Ectodermal cell (in vitro differentiated cells): ENCODE data around the gene RASSF4.

Source experiments
- H3K27ac ChIP-seq: 2 replicates; pipeline ENCODE4 v1.7.0; 2013; ENCODE audit warnings: mild to moderate bottlenecking, low read depth, low read length; ENCODE audit not compliant: insufficient read depth, poor library complexity, severe bottlenecking
- H3K27me3 ChIP-seq: 2 replicates; pipeline ENCODE4 v1.7.0; 2013; ENCODE audit warnings: mild to moderate bottlenecking, low read length; ENCODE audit not compliant: insufficient read depth, control insufficient read depth, poor library complexity, severe bottlenecking
- H3K36me3 ChIP-seq: one replicate; pipeline ENCODE4 v1.7.0; 2013; ENCODE audit warnings: low read length; ENCODE audit not compliant: control insufficient read depth, insufficient read depth
- H3K4me1 ChIP-seq: one replicate; pipeline ENCODE4 v1.7.0; 2013; ENCODE audit warnings: low read length; ENCODE audit not compliant: control insufficient read depth, insufficient read depth
- H3K4me3 ChIP-seq: 2 replicates; pipeline ENCODE4 v1.7.0; 2013; ENCODE audit warnings: low read depth, low read length, control low read depth; ENCODE audit not compliant: insufficient read depth
- H3K9me3 ChIP-seq: 2 replicates; pipeline ENCODE4 v1.7.0; 2013; ENCODE audit warnings: mild to moderate bottlenecking, low read length, moderate library complexity; ENCODE audit not compliant: control insufficient read depth
- WGBS, 2 experiments: methylation state at CpG; one replicate each; pipeline ENCODE4 v1.1.7; 2013; ENCODE audit warnings: missing lambda C conversion rate in 2 of 2; 5-methylcytosine and 5-hydroxymethylcytosine counted together

Gene RASSF4

GRCh38 chr10:44982496-44982895 lies 22.9 kb downstream of the RASSF4 start:
- WGBS, 2 experiments: 93 to 95% methylated on average over 9 of the region's 9 CpGs
- no peak overlapping the region for H3K4me3 ChIP-seq
- H3K4me1 ChIP-seq: peaks cover 31% of the 10 kb centered on the region
- H3K27ac ChIP-seq: no peak overlapping the region
- no peaks in the 10 kb centered on the region for H3K27me3 ChIP-seq
- no peaks in the 10 kb centered on the region for H3K9me3 ChIP-seq
- H3K36me3 ChIP-seq: no peaks in the 10 kb centered on the region

GRCh38 chr10:44983066-44983894 lies 23.7 kb downstream of the RASSF4 start:
- Histone ChIP-seq H3K9me3 (no peaks in the 10 kb centered on the region), H3K4me1 (peaks cover 28% of the 10 kb centered on the region), H3K4me3 (no peak overlapping the region), H3K36me3 (no peaks in the 10 kb centered on the region), H3K27me3 (no peaks in the 10 kb centered on the region), H3K27ac (no peak overlapping the region)
- whole genome bisulfite sequencing, 2 experiments: 94 to 95% methylated on average over 13 of the region's 13 CpGs

DNA sequence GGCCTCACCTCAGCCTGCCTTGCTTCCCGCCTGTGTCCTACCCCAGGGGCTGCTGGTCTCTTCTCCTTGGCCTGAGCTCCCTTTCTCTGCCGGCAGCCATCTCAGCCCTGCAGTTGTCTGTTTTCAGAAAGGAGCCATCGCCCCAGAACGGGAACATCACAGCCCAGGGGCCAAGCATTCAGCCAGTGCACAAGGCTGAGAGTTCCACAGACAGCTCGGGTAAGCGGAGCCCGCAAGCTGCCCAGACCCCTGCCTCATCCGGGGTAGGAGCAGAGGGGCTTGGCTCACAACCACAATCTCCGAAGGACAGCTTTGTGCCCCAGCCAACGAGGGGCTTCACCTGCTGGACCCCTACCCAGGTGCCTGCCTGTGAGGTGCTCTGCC lies 24.3 kb downstream of the RASSF4 start:
- Histone ChIP-seq H3K27me3 (no peaks in the 10 kb centered on the region), H3K4me3 (no peak overlapping the region), H3K9me3 (no peaks in the 10 kb centered on the region), H3K4me1 (peaks cover 22% of the 10 kb centered on the region), H3K36me3 (no peaks in the 10 kb centered on the region), H3K27ac (no peak overlapping the region)
- 94% methylated on average over 10 of the region's 10 CpGs for WGBS, 2 experiments

GRCh38 chr10:44984671-44985101 lies 25.1 kb downstream of the RASSF4 start:
- no peak overlapping the region for H3K27ac ChIP-seq

GRCh38 chr10:44985175-44985681 lies 25.6 kb downstream of the RASSF4 start:
- Histone ChIP-seq H3K36me3 (no peaks in the 10 kb centered on the region), H3K27ac (no peak overlapping the region), H3K27me3 (no peaks in the 10 kb centered on the region), H3K9me3 (no peaks in the 10 kb centered on the region), H3K4me1 (peaks cover 15% of the 10 kb centered on the region), H3K4me3 (no peak overlapping the region)
- 88 to 89% methylated on average over 9 of the region's 9 CpGs for WGBS, 2 experiments

More at GRCh38 chr10:44984671-44985101, 25.1 kb downstream of the RASSF4 start:
- Histone ChIP-seq H3K36me3 (no peaks in the 10 kb centered on the region), H3K9me3 (no peaks in the 10 kb centered on the region), H3K27me3 (no peaks in the 10 kb centered on the region), H3K4me3 (no peak overlapping the region), H3K4me1 (peaks cover 15% of the 10 kb centered on the region)
- 95 to 96% methylated on average over 15 of the region's 15 CpGs for WGBS, 2 experiments

- Histone ChIP-seq H3K4me3 (no peak overlapping the region), H3K36me3 (no peaks in the 10 kb centered on the region)
- WGBS, 2 experiments: 90 to 97% methylated on average over 3 of the region's 3 CpGs
Observed at GRCh38 chr10:44986179-44986578, 26.6 kb downstream of the RASSF4 start.

GRCh38 chr10:44986670-44987069 lies 27.1 kb downstream of the RASSF4 start:
- H3K27me3 ChIP-seq: no peaks in the 10 kb centered on the region
- no peak overlapping the region for H3K27ac ChIP-seq
- no peaks in the 10 kb centered on the region for H3K9me3 ChIP-seq
- WGBS, 2 experiments: 62% methylated on average over 3 of the region's 3 CpGs
- H3K4me1 ChIP-seq: peaks cover 20% of the 10 kb centered on the region
- no peak overlapping the region for H3K4me3 ChIP-seq
- H3K36me3 ChIP-seq: no peaks in the 10 kb centered on the region

More at GRCh38 chr10:44986179-44986578, 26.6 kb downstream of the RASSF4 start:
- no peaks in the 10 kb centered on the region for H3K9me3 ChIP-seq
- H3K27me3 ChIP-seq: no peaks in the 10 kb centered on the region
- peaks cover 15% of the 10 kb centered on the region for H3K4me1 ChIP-seq
- no peak overlapping the region for H3K27ac ChIP-seq

DNA sequence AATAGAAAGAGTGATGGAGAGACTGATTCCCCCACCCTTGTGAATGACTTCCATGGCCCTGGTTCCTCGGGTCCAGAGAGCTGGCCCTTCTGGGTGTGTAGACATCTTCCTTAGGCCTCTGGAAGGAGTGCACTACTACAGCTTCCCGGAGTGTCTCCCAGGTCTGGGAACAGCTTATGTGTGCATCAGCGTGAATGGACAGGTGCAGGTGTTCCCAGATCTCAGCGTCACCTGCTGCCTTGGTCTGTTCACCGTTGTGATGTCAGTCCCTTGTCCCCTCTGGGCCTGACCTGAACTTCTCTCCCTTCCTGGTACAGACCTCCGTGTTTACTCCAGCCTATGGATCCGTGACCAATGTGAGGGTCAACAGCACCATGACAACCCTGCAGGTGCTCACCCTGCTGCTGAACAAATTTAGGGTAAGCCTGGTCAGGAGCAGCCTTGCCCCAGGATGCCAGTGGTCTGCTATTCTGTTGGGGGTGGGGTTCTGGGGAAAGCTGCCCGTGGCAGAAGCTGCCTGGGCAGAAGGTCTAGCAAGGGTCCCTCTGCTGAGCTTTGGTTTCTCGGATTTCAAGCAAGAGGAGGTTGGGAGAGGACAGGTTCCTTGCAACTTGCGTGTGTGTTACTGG lies 29.5 kb downstream of the RASSF4 start:
- no peaks in the 10 kb centered on the region for H3K9me3 ChIP-seq
- no peak overlapping the region for H3K4me3 ChIP-seq
- no peaks in the 10 kb centered on the region for H3K27me3 ChIP-seq
- H3K27ac ChIP-seq: no peak overlapping the region
- peaks cover 22% of the 10 kb centered on the region for H3K4me1 ChIP-seq
- no peaks in the 10 kb centered on the region for H3K36me3 ChIP-seq
- WGBS, 2 experiments: 90 to 92% methylated on average over 10 of the region's 10 CpGs

DNA sequence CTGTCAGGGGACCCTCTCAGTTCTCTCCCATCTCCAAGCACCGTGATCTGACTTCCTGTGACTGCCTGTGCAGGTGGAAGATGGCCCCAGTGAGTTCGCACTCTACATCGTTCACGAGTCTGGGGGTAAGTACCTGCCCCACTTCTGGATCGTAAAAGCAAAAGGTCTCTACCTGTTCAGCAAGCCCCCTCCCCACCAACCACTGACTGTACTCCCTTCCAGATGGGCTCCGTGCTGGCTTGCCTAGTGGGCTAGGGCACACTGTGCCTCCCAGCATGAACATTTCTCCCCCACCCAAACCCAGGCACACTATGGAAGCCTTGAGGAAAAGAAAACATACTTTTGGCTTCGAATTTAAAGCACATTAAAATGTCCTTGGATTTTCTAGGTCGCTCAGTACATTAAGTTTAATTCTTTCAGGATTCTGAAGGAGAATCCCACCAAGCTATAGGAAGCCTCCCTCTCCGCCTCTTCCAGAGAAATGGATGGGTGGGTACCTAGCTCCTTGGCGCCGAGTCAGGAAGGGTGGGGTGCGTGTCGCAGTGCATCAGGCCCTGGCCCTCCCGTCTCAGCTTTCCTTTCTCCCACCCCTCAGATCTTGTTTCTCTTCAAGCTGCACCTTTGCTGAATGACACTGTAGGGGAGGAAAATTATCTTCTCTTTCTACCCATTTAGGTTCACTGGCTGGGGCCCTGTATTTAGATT lies 30.1 kb downstream of the RASSF4 start:
- no peak overlapping the region for H3K27ac ChIP-seq
- H3K9me3 ChIP-seq: no peaks in the 10 kb centered on the region
- WGBS, 2 experiments: 59 to 67% methylated on average over 13 to 14 of the region's 14 CpGs
- H3K4me3 ChIP-seq: no peak overlapping the region
- H3K36me3 ChIP-seq: no peaks in the 10 kb centered on the region
- no peaks in the 10 kb centered on the region for H3K27me3 ChIP-seq
- H3K4me1 ChIP-seq: peaks cover 26% of the 10 kb centered on the region

- Histone ChIP-seq H3K4me3 (no peak overlapping the region), H3K27me3 (no peaks in the 10 kb centered on the region), H3K9me3 (no peaks in the 10 kb centered on the region), H3K36me3 (no peaks in the 10 kb centered on the region), H3K27ac (no peak overlapping the region), H3K4me1 (peaks cover 26% of the 10 kb centered on the region)
- WGBS, 2 experiments: 2 to 4% methylated on average over 8 of the region's 8 CpGs
Observed at GRCh38 chr10:44990302-44990655, 30.7 kb downstream of the RASSF4 start.
